DMS114 treated with DMSO at 0.1 percent for 48 hours (cell line): ENCODE results near the gene RNF186.
"Not testable (repeated sequence)": the region's sequence is repeated elsewhere in the genome, so short reads cannot be mapped to it uniquely, and the experiment has no call there.

Experiments
- DNase-seq: peaks from one replicate; lab custom pipeline; 2025; ENCODE audit not compliant: unreplicated experiment; lab: John Stamatoyannopoulos, UW

RNF186 gene, protein sequence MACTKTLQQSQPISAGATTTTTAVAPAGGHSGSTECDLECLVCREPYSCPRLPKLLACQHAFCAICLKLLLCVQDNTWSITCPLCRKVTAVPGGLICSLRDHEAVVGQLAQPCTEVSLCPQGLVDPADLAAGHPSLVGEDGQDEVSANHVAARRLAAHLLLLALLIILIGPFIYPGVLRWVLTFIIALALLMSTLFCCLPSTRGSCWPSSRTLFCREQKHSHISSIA

DNA sequence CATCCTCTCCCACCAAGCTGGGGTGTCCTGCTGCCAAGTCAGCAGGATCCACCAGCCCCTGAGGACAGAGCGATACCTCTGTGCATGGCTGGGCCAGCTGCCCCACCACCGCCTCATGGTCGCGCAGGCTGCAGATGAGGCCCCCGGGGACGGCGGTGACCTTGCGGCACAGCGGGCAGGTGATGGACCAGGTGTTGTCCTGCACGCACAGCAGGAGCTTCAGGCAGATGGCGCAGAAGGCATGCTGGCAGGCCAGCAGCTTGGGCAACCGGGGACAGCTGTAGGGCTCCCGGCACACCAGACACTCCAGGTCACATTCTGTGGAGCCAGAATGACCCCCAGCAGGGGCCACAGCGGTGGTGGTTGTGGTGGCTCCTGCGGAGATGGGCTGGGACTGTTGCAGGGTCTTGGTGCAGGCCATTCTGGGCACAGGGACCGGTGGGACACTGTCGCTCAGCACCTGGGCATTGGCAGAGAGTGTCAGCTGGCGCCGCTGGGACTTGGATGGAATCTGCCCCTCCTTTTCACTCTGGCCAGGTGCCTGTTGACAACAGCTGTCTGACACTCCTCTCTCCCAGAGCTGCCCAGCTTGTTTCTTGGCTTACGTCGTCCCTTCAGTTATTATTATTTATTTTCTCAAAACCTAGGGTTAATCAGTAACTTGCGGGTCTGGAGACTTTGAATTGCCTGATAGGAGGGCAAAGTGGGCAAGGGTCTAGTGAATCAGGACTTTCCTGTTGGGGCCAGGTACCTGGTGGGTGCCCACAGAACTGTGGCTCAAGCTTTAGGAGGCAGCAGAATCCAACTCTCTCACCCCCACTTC lies at the start of gene RNF186:
TSS of gene RNF186 (minus strand) at position 603 of the 823 bp plus-strand sequence. CDS start at position 421, 182 bp downstream.
- DNase-seq = no peak

DNA sequence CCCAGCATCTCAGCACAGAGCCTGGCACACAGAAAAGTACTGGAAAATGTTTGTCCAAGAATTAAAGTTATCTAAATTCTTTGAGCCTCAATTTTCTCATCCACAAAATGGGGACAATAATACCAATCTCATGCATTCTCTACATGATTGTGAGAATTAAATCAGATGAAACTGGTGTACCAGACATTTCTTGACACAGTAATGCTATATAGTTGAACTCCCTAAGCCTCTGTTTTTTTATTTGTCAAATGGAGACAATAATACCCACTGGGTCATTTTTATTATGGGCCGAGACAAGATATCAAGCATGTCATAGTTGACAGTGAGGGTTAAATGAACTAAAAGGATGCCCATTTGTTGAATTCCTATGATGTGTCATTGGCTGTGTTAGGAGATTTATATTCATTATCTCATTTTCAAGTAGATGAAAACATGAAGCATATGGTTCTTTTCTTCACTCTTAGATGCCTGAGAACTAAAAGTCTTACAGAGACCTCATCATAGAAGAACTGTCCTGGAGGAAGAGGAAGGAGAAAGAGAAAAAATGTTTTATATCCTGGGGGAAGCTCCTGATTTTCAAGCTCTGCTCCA lies 49.6 kb upstream of the RNF186 start:
- no peak for DNase-seq

DNA sequence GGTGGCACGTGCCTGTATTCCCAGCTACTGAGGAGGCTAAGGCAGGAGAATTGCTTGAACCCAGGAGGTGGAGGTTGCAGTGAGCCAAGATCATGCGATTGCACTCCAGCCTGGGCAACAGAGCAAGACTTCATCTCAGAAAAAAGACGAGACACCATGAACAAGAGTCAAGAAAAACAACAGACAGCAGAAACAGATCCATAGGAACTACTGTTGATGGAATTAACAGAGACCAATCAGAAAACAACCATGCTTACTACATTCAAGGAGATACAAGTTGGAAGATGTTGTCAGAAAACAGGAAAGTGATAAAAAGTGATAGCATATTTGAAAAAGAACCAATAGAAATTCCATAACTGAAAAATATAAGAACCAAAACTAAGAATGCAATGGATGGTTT lies 47.9 kb upstream of the RNF186 start:
- no peak for DNase-seq

DNA sequence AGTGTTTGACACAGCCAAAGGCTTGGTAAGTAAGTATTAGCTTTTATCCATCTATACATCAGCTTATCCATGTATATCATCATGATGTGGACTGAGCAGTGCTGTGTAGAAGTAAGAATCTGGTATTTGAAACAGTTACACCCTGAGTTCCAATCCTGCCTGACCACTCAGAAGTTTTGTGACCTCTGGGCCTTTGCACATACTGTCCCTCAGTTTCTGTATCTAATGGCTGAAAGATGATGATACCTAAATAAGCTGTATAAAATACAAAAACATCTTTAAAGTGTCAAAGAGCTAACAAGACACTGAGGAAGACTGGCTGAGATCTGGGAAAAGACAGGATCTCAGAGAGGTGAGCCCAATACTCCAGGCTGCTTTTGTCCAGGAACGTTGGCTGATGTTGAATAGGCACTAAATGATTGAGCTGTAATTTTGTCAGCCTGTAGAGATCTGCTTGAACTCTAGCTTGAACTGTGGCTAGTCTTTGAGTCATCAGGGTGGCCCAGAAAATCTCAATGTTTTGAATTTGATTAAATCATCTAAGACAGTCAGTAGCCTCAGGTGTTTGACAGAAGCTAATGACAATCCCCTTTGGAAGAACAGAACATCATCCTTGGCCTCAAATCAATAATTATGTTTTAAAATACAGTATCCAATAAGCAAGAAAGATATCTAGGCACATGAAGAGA lies 46.9 kb upstream of the RNF186 start:
- no peak for DNase-seq

DNA sequence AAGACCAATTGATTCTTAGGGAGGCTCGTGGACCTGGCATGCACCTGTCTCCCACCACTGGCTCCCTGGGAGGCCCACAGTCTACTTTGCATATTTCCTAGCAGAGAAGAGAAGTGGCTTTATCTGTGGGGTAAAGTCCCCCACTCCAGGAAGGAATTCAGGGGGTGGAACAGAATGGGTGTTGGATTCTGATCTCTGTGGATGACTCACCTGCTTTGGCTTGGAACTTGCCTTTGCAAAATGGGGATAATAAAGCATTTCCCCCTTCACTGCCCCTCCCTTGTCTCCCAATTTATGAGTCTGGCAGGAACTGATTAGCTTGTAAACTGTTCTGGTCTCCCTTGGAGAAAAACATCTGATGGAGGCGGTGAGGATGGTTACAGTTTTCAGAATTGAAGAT lies 46.0 kb upstream of the RNF186 start:
- no peak for DNase-seq

DNA sequence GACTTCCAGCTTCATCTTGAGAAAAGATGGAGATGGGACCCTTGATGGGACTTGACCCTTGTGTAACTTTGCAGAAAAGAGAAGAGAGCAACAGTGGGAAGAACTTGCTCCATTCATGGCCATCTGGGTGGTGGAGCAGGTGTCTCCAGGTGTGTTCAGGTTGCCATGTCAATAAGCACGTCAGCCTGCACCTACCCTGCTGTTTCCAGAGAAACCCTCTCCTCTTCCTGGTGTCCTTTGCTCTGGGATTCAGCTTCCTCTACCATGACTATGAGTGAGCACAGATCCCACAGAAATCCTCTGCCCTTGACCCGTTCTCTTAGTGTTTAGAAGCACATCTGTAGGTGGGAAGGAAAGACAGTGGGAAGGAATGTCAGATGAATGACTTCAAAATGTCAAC lies 45.3 kb upstream of the RNF186 start:
- no peak for DNase-seq

DNA sequence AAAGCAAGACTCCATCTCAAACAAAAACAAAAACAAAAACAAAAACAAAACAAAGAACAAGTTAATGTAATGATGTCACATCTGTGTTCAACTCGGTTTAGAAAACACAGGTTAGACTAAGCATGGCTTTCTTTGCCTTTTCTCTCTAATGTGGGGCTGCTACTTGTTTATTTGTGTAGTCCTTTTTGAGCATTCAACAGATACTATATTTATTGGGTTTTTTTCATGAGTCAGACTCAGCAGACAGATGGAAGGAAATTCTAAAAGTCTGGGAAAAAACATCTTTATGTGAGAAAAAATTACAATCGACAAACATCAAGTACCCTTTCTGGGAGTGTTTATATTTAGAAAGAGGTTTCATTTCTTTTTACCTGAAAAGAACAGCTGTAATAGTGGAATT lies 44.8 kb upstream of the RNF186 start:
- no peak for DNase-seq

DNA sequence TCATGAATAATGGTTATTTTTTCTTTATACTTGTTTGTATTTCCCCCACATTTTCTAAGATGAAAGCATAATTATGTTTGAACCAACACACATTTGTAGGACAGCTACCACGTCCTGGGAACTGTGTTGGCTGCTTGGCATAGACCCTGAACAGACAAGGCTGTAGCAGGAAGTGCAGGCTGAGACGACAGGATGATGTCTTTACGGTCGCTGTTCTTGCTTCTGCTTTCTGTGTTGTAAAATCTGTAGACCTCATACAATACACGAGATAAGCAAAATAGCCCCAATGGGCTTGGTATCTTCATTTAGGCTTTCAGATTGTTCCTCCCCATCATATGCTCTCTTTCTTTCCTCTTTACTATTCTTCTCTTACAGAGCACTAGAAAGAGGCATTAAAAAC lies 43.8 kb upstream of the RNF186 start:
- DNase-seq = no peak

DNA sequence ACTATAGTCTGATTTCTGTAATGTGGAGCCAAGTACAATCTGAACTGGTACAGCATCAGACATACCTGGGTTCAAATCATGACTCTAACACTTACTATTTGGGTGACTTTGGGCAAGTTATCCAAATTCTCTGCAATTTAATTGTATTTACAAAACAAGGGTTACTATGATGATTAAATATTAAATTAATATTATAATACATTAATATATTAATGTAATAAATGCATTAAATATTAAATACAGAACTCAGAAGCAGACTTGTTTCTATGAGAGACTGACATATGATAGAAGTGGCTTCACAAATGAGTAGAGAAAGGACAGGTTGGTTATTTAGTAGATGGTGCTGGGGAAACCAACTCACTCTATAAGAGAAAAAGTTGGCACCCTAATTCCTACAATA lies 39.8 kb upstream of the RNF186 start:
- DNase-seq = no peak

DNA sequence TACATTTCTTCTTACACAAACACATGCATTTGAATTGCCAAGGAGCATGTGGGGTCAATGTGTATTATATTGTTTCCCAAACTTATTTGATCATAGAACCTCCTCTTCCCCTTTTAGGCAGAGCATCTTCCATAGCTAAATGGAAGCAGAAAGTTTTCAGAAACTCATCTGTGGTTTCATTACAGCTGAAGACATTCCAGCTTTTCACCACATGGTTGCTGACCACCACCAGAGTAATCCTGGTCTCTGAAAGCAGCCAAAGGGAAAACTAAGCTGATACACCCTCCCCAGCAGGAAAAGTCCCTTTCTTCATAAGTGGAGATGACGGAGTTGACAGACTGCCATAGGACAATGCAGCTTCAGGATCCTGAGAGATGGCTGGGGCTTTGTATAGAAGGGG lies 37.0 kb upstream of the RNF186 start:
- no peak for DNase-seq

DNA sequence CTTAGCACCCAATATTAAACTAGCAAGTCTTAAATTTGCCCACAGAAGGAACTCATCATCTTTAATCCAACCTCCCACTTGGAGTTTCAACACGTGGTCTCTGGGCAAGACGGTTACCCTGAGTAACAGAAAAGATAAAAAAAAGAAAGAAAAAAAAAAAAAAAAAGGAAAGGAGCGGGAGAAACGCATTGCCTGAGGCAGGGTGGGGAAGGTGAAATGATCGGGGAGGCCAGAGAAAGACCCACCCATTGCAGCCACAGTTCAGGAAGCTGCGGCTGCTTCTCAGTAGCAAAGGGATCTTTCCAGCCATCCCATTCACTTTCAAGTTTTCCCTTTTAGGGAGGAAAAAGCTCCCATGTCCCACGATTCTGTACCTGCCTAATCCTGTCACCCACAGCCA lies 35.1 kb upstream of the RNF186 start:
- DNase-seq = no peak

DNA sequence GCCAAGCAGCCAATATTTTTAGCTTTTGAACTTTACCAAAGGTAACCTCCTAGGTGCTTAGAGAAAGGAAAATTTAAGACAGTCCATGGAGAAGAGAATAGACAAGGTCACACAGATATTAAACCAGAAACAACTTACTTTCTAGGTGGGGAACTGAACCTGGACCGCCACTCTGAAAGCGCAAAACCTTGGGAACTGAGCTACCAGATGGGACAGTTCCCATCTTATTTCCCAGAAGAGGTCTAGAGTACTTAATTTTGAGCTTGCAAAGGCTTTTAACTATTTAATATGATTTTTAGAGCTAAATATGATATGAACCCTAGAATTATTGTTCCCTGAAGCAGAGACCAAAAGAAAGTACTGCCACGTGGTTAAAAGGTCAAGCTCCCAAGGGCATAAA lies 34.2 kb upstream of the RNF186 start:
- DNase-seq = not testable (repeated sequence)

DNA sequence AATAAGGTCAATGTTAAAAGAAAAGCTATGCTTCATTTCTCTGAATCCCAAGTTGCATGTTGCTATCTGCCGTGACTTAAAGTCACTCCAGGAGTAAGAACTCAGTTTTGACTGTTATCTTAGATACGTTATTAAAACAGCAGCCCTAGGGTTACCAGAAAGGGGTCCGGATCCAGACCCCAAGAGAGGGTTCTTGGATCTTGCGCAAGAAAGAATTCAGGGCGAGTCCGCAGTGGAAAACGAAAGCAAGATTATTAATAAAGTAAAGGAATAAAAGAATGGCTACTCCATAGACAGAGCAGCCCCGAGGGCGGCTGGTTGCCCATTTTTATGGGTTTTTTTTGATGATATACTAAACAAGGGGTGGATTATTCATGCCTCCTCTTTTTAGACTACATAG lies 32.3 kb upstream of the RNF186 start:
- DNase-seq = not testable (repeated sequence)

DNA sequence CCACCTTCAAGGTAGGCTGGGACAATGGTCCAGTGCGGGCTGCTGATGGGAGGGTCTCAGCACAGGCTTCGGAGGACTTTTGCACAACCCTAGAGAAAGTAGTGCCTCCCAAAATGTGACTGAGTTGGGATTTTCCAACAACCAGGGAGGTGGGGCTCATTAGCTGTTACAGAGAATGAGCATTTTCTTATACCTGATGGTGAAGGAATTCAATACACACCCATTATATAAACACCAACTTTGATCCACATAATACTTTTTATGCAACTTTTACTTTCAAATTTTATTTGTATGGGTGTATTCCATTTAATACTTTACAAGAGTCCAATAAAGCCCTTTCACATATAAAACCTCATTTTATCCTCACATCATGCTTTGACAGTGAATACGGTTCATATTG lies 31.3 kb upstream of the RNF186 start:
- DNase-seq = no peak

DNA sequence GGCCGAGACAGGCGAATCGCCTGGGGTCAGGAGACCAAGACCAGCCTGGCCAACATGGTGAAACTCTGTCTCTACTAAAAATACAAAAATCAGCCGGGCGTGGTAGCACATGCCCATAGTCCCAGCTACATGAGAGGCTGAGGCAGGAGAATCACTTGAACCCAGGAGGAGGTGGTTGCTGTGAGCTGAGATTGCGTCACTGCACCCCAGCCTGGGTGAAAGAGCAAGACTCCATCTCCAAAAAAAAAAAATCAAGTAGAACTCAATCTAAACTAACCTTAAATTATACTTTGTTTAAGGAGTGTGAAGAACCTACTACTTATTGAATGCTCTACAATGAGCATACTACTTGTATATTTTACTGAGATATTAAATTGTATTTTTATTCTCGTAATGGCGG lies 30.5 kb upstream of the RNF186 start:
- DNase-seq = no peak

DNA sequence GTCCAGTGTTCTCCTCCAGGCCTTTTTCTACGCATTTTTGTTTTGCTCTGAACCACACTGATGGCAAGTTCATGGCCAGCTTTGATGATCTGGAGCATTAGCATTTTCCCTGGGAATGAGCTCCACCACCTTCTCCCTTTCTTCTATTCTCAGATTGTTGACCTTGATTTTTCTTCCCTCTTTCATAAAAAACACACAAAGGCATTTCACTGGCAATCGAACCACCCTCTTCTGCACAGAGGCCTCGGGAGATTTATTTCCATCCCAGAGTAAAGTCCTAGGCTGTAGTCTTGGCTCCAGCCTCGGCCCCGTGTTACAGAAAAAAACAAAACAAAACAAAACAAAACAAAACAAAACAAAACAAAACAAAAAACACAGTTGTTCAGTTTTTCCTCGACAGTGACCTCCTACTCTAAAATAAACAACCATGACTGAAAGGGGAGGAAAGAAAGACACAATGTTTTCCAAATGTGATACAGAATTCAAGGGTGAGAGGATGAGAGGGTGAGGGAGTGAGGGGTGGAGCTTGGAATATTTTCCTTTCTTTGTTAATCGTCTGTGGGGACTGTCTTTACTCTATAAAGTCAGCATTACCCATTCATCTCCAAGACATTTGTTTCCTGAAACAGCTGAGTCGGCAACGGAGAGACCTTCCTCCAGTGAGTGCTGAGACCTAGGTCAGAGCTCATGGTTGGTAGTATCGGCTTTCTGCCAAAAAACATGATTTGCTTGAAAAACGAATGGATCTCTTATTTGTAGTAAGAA lies 29.8 kb upstream of the RNF186 start:
- DNase-seq = no peak

DNA sequence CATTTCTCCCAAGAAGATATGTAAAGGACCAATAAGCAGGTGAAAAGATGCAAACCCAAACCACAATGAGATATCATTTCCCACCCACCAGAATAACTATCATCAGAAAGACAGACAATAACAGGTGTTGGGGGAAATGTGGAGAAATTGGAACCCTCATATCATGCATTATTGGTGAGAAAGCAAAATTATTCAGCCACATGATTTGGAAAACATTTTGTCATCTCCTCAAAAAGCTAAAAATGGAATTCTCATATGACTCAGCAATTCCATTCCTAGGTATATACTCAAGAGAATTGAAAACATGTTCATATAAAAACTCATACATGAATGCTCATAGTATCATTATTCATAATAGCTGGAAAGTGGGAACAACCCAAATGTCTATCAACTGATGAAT lies 25.1 kb upstream of the RNF186 start:
- no peak for DNase-seq

DNA sequence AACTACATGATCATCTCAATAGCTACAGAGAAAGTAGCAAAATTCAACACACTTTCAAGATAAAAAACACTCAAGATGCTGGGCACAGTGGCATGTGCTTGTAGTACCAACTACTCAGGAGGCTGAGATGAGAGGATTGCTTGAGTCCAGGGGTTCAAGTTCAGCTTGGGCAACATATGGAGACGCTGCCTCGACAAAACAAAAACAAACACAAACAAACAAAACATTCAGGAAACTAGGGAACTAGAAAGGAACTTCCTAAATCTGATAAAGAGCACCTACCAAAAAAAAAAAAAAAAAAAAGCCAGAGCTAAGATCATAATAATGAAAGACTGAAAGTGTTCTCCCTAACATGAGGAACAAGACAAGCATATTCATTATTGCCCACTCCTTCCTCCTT lies 22.8 kb upstream of the RNF186 start:
- DNase-seq = no peak

DNA sequence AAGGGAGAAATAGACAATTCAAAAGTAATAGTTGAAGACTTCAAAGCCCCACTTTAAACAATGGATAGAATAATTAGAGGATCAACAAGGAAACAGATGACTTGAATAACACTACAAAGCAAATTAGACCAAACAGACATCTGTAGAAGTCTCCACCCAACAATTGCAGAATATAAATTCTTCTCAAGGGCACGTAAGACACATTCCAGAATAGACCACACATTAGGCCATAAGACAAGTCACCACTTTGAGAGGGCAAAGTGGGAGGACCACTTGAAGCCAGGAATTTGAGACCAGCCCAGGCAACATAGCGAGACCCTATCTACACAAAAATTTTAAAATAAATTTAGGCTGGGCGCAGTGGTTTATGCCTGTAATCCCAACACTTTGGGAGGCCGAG lies 20.5 kb upstream of the RNF186 start:
- DNase-seq = no peak

DNA sequence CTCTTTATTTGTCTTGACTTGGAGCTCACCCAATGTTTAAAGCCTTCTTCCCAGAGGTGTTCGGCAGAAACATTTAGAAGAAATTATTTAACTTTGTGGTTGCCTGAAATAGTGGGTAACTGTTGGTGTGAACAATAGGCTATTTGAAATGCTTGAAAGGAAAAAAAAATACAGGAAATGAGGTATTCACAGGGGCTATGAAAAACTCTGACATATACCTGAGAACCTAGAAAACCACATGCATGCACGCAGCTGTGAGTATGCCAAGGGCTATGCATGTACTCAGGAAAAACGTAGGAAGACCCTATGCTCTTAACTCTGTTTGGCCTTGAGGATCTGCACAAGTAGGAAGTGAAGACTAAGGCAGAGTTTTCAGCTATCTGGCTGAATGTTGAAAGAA lies 16.4 kb upstream of the RNF186 start:
- DNase-seq = no peak

DNA sequence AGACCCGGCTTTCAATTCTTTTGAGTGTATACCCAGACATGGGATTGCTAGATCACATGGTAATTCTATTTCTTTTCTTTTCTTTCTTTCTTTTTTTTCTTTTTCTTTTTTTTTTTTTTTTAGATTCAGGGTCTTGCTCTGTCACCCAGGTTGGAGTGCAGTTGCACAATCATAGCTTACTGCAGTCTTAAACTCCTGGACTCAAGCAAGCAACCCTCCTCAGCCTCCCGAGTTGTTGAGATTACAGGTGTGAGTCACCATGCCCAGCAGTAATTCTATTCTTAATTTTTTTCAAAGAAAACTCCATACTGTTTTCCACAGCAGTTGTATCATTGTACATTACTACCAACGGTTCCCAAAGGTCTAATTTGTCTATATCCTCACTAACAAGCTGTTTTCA lies 13.5 kb upstream of the RNF186 start:
- DNase-seq = no peak
